Measurements from ENCODE around the gene CAMSAP1.

- TF ChIP-seq, protein P1, sequence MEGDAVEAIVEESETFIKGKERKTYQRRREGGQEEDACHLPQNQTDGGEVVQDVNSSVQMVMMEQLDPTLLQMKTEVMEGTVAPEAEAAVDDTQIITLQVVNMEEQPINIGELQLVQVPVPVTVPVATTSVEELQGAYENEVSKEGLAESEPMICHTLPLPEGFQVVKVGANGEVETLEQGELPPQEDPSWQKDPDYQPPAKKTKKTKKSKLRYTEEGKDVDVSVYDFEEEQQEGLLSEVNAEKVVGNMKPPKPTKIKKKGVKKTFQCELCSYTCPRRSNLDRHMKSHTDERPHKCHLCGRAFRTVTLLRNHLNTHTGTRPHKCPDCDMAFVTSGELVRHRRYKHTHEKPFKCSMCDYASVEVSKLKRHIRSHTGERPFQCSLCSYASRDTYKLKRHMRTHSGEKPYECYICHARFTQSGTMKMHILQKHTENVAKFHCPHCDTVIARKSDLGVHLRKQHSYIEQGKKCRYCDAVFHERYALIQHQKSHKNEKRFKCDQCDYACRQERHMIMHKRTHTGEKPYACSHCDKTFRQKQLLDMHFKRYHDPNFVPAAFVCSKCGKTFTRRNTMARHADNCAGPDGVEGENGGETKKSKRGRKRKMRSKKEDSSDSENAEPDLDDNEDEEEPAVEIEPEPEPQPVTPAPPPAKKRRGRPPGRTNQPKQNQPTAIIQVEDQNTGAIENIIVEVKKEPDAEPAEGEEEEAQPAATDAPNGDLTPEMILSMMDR (IDR thresholded peaks at IDR 0.05 in 8 of 11, conservative IDR thresholded peaks at IDR 0.05 in 3 of 11), result no peak
- TF ChIP-seq POLR2A (IDR thresholded peaks at IDR 0.05), result no peak
- no peak for TF ChIP-seq POLR2AphosphoS5 (IDR thresholded peaks at IDR 0.05)
Observed at GRCh38 chr9:135939351-135940265, 32.3 kb upstream of the CAMSAP1 start.
